VCaP (cell line): ENCODE results near the gene AIRE.

Experiments
- H3K27ac ChIP-seq: fragments of 450-650 bp; 2 replicates; pipeline ENCODE4 v1.5.1; 2017
- TF ChIP-seq, protein P1 (sequence below): fragments of 450-650 bp; conservative IDR thresholded peaks from 2 replicates; pipeline ENCODE4 v1.5.1; 2017; ENCODE audit warnings: mild to moderate bottlenecking, moderate library complexity

The AIRE gene

DNA sequence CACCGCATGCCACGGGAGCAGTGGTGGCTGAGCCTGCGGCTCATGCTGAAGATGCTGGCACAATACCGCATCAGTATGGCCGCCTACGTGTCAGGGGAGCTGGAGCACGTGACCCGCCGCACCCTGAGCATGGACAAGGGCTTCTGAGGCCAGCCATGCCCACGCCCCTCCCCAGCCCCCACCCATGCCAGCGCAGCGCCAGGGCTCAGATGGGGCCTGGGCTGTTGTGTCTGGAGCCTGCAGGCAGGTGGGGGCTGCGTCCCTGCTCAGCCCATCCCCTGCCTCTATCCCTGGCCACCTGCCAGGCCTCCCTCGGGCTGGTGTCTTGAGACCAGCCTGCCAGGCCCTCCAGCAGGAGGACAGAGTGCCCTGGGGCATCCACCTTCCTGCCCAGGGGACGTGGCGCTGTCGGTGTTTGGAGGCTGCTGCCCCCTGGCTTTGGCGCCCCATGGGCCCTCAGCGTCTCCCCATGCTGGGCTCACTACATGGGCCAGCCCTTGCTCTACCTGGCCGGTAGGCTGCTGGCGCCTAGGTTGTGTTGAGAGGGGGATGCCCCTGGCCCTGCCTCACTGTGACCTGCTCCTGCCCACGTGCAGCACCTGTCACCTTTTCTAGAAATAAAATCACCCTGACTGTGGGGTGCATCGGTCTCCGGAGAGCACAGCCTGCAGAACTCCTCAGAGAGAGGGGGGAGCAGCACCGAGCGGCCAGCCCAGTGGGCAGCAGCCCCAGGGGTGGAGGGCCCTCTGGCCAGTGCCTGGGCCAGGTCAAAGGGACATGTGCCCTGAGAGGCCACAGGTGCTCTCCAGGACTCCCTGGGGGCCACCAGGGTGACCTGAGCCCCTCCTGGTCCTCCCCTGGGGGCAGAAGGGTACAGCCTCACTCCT lies 41.3 kb downstream of the AIRE start:
- no peak overlapping the region for H3K27ac ChIP-seq
- TF ChIP-seq, protein P1, sequence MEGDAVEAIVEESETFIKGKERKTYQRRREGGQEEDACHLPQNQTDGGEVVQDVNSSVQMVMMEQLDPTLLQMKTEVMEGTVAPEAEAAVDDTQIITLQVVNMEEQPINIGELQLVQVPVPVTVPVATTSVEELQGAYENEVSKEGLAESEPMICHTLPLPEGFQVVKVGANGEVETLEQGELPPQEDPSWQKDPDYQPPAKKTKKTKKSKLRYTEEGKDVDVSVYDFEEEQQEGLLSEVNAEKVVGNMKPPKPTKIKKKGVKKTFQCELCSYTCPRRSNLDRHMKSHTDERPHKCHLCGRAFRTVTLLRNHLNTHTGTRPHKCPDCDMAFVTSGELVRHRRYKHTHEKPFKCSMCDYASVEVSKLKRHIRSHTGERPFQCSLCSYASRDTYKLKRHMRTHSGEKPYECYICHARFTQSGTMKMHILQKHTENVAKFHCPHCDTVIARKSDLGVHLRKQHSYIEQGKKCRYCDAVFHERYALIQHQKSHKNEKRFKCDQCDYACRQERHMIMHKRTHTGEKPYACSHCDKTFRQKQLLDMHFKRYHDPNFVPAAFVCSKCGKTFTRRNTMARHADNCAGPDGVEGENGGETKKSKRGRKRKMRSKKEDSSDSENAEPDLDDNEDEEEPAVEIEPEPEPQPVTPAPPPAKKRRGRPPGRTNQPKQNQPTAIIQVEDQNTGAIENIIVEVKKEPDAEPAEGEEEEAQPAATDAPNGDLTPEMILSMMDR = no peak

DNA sequence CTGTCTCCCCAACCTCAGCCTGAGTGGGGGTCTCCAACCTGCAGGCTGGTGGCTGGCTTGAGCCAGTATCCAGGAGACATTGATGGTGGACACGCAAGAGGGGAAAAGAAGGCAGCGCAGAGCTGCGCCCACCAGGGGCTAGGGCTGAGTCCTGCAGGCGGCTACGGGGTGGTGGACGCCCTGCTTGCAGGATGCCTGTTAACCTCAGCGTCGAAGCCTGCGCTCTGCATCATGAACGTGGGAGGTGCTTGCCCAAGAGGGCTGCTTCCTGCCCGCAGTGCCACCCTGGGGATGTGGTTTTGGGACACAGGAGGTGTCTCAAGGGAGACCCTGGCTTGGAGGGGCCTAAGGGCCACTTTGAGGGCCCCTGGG lies 41.9 kb downstream of the AIRE start:
- no peak overlapping the region for H3K27ac ChIP-seq

DNA sequence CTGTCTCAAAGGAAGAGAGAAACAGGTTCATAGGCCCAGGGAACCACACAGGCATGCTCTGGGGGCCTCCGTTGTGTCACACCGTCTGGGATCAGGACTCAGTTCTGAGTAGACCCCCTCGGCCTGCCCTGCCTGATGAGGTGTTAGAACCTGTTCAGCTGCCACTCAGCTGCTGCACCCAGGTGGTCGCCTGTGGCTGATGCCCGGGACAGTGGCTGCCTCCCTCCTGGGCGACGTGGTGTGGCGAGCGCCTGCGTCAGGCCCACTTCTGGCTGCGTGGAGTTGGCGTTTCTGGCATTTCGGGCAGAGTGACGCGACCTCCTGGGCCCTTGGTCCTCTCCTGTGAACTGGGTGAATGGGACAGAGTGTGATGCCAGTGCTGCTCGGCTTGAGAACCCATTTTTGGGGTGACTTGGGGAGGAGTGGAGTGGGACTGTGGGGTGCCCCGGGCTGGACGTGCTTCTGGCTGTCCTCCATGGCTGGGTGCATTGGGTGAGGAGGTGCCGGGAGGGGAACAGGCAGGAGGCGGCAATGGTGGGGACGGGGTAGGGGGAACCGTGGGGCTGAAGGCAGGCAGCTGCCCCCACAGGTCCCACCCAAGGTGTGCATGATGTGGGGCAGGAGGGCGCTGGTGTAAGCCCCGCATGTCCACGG lies 42.7 kb downstream of the AIRE start:
- TF ChIP-seq, protein P1 = no peak
- H3K27ac ChIP-seq = peak overlapping the region; percentile 41

More for the DNA sequence above, 41.9 kb downstream of the AIRE start:
- TF ChIP-seq, protein P1 = no peak

DNA sequence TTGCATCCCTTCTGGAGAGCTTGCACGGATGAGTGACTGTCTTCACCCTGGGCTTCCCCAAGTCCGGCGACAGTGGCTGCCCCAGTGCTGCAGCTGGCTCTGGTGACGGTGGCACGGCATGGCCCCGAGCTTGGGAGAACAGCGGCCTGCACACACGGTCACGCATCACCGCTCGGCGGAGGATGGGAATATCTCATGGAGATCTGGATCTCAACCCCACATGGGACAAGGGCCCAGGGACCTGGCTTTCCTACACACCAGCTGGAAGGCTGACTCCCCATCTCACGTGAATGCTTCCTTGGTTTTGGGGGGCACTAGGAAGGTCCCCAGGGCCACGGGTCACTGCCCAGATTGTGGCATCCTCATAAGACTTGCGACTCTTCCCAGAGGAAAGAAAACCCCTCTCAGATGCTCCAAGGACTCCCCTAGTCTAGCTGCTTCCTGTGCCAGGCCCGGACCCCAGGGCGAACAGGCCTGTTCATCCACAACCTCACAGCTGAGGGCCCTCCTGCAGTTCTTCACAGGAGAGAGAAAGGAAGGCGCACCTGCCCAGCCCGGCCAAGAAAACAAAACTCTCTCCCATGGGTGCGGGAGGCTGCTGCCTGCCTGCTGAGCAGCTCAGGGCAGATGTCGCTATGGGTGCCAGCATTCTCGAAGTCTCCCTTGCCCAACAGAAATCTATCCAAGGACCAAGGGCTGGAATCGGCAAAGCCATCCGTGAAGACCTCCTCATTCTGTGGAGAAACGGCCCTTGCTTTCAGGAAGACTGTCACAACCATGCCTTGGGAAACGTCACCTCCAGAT lies 43.6 kb downstream of the AIRE start:
- H3K27ac ChIP-seq = peak overlapping the region; percentile 41
- TF ChIP-seq, protein P1 = no peak

DNA sequence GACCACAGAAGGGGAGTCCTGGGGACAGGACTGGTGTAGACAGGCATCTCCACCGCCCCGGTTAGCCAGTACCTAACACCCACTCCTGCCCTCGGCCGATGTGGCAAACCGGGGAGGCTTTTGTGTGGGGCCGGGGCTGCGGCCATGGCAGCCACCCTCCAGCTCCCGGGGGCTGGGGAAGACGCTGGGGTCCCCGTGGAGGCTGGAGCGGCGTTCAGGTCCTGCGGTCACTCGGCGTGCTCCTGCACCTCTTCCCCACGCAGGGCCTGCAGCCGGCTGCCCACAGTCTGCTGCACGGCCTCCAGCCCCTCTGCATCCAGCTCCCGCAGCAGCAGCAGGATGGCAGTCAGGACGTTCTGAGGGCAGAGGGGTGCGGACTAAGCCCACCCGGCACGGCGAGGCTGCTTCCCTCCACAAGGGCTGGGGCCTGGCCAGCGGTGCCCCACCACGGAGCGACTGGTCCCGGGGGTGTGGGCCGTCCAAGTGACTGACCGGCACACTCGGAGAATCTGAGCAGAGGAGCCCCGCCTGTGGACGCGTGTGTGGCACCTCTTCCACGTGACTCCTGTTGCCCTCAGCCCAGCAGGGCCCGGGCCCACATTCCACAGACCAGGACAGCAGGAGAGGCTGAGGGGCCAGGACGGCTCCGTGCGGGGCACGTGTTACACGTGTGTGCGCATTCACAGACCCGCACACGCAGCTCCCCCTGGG lies 44.5 kb downstream of the AIRE start:
- H3K27ac ChIP-seq = peak overlapping the region; percentile 41
- TF ChIP-seq, protein P1 = no peak

DNA sequence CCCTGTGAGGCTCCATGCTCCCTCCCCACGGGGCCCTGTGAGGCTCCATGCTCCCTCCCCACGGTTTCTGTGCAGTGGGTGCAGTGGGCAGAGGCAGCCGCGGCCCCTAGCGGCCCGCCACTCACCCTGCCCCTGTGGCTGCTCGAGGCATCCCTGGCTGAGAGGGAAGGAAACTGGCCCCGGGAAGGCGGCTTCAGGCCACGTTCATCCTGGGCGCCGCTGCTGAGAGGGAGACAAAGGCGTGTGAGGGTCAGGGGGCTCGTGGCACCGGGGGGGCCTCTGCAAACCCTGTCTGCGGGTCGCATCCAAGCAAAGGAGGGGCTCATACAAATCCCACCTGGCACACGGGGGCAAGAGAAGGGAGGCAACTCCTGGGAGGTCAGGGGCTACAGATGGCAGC lies 45.0 kb downstream of the AIRE start:
- TF ChIP-seq, protein P1 = no peak
- no peak overlapping the region for H3K27ac ChIP-seq
